Activated T-cell treated with anti-CD3 and anti-CD28 coated beads for 1 hour (primary cell): ENCODE results near the gene ERC2.

Experiments used
- DNase-seq: peaks from one replicate; pipeline ENCODE4 v3.0.0-alpha.2; 2020; ENCODE audit warnings: low read depth

ERC2 gene

GRCh38 chr3:56424885-56425284, 43.4 kb downstream of the ERC2 start:
- DNase-seq, result no peak

DNA sequence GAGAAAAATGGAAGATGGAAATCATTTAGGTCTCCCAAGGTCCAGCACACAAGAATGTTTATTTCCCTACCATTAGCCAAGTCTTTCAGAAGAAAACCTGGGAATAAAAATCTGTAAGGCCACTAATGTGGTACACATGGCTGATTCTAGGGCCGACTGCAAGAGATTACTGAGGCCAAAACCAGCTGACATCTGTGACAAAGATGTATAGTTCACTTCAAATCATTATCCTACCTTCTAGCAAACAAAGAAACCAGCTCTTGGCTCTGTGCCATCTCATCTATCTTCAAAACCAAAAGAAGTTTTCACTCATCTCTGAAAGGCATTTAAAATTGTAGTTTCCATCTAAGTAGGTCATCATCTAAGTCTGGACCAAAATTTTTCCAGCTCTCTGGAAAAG, 43.9 kb downstream of the ERC2 start:
- no peak for DNase-seq

DNA sequence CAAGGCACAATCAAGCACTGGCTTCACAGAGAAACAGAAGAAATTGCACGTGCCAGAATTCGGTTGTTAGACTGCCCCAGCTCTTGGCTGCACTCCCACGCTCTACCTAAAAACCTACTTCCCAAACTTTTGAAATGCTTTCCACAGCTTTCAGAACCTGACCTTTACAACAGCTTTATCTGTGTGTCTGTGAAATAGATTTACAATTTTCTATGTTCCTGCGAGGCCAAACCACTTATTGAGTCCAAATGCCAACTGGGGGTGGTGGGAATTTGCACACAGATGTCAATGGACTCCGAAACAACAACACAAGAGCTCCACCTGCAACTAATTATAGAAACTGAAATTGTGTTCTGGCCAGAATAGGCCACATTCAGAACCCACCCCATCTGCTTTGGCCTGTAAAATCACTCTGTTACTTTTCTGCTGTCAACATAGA, 44.6 kb downstream of the ERC2 start:
- DNase-seq, result no peak

DNA sequence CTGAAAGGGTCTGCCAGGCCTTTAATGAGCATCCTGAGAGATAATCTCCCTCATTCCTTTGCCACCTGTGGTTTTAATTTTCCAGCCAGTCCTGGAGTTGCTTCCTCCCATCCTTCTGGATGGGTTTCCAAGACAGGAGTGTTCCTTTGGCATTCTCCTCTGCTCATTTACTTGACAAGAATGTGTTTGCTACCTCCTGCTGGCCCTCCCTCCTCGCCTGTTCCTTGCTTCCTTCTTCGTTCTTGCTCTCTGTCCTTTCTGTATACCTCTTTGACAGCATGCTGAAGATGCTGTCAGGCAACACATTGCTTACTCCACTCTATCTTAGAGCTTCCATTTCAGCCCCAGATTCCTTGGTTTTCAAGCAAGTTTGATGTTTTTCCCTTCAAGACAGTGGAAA, 46.0 kb downstream of the ERC2 start:
- no peak for DNase-seq

DNA sequence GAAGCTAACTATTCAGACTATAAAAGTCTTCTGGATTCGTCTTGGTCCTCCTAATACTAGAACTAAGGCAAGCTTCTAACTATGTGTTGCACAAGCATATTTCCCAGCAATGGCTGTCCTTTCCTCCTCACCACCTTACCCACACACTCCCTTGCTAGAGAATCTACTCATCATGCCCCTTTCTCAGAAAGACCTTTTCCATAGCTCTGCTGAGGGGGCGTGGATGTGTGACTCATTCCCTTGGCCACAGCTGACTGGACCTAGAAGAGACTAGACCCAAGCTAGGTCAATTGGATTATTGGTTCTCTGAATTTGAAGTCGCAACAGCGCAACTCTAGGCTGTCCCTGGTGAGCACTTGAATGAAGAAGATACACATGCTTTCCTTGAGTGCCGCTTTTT, 47.1 kb downstream of the ERC2 start:
- no peak for DNase-seq

DNA sequence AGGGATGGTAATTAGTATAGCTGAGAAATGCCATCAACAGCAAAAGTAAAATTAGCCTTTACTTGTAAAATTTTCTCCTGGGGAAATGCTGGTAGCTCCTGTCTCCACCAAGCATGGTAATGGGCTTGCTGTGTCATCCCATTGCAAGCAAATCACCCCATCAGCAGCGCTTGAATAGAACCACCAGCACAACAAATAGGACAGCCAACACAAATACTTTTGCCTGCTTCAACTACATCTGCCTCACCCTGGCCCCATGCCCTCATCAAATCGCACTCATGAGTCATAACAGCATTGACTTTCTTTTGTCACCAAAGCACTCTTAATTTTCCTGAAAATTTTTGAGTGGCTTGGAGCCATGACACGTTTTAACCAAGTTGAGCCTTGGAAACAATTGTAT, 52.6 kb downstream of the ERC2 start:
- no peak for DNase-seq

- DNase-seq, result no peak
Measured at GRCh38 chr3:56413911-56414310, 54.4 kb downstream of the ERC2 start.

- no peak for DNase-seq
Measured at GRCh38 chr3:56411166-56411565, 57.1 kb downstream of the ERC2 start.

DNA sequence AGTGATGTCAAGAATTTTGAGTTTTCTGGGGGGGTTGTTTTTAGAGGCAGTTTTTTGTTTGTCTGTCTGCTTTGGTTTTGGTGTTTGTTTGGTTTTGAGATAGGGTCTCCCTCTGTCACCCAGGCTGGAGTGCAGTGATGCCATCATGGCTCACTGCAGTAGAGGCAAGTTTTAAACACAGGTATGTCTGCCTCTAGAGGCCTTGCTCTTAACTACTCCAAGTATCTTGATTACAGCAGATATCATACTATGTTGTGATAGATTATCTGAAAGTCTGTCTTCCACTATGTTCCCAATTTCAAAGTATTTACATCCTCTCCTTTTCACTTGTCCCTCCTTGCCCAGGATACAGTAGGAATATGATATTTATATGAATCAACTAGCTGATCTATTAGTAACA, 57.7 kb downstream of the ERC2 start:
- no peak for DNase-seq

- DNase-seq, result no peak
Measured at GRCh38 chr3:56409790-56410189, 58.5 kb downstream of the ERC2 start.

DNA sequence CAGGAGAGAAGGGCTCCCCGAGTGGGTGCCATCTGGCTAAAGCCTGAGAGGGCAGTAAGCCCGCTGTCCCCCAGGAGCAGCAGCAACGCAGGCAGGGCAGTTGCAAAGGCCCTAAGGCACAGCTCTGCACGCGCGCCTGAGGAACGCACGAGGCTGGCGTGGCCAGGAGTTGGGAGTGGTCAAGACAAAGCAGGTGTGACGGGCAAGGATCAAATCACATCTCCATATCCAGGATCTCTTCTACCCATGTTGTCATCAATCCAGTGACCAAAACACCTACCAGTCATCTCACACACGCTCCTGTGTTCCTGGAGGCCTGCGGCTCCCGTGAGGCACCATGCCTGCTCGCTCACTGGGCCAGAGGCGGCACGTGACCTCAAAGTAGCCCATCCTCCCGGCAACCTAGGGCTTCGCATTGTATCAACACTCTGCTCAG, 59.5 kb downstream of the ERC2 start:
- no peak for DNase-seq

DNA sequence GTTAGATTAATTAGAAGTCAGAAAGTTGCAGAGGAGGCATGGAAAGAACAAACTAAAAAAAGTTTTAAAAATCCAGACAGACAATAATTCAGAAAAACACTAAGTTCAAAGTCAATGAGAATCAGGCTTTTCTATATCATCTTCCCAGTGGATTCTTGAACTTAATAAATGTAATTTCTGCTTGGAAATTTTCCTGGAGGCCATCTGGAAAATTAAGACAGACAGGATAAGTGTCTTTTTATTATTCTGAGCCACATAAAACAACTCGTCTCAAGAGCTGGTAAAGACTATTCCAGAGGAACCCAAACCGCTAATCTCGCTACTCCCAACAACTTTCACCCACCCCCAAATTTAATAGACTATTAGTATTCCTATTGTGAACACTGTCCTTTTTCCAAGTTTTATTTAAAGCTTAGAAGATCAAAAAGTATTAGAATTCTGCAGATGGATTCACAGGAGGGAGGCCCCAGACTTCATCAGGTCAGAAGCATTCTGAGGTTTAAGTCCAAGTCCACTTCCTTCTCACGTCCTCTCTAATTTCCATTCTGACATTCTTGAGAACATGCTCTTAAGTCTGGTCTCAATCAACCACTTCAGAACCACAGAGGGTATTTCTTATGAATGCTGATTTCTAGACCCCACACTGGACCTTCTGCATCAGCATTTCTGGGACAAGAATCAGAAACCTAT, 61.3 kb downstream of the ERC2 start:
- DNase-seq, result no peak

DNA sequence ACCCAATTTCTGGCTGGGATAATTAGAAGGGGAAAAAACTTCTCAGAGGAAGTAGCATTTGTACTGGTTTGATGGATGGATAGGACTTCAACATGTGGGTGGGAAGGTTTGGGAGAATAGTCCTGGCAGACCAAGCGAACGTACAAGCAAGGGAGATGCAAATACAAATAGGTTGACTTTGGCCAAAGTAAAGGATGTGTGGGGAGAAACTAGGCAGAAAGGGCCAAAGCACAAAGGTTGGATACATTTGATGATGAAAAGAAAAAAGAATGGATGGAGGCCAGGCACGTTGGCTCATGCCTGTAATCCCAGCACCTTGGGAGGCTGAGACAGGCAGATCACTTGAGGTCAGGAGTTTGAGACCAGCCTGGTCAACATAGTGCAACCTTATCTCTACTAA, 63.4 kb downstream of the ERC2 start:
- DNase-seq, result no peak

- no peak for DNase-seq
Measured at GRCh38 chr3:56398659-56399058, 69.6 kb downstream of the ERC2 start.

DNA sequence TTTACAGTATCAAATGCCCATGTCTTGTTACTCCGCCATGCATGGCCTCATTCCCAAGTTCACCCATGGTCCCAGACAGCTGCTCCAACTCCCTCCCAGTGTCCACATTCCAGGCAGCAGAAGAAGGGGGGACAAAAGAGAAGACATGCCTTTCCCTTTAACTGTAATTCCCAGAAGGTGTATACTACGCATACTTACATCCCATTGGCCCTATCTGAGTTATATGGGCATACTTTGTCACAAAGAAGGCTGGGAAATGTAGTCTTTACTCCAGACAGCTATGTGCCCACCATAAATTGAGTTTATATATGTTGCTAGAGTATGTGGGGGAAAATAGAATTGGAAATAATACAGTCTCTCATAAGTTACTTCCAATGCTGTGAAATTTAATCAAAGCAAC, 70.5 kb downstream of the ERC2 start:
- no peak for DNase-seq

GRCh38 chr3:56389183-56389830, 79.0 kb downstream of the ERC2 start:
- DNase-seq, result no peak

DNA sequence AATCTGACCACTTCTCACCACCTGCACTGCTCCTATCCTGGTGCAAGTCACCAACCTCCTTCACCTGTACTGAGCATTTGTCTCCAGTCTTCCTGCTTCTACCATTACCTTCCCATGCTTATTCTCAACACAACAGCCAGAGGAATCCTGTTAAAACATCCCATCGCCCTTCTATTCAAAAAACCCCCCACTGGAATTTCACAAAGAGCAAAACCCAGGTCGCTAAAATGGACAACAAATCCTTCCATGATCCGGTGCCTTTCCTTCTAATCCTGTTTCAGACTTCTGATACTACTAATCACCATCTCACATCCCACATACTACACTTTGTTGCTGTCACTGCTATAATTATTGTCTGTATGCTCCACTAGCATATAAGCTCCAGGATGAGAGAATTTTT, 85.2 kb downstream of the ERC2 start:
- no peak for DNase-seq

DNA sequence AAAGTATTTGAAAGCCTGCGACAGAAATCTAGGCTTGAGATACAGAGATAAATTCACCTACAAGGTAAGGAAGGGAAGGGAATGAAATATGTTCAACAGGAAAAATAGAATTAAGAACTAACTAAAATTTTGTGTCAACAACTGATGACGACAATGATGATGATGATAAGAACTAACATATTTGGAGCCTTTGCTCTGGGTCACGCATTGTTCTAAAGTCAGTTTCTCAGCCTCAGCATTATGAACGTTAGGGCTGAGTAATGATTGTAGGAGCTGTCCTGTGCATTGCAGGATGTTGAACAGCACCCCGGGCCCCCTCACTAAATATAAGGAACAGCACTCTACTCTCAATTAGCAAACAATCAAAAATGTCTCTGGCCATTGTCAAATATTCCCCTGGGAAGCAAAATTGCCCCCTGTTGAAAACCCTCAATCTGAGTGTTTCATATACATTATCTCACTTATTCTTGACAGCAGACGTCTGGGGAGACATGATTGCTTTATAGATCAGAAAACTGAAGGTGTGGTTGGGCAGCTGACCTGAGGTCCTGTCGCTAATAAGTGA, 88.5 kb downstream of the ERC2 start:
- no peak for DNase-seq

DNA sequence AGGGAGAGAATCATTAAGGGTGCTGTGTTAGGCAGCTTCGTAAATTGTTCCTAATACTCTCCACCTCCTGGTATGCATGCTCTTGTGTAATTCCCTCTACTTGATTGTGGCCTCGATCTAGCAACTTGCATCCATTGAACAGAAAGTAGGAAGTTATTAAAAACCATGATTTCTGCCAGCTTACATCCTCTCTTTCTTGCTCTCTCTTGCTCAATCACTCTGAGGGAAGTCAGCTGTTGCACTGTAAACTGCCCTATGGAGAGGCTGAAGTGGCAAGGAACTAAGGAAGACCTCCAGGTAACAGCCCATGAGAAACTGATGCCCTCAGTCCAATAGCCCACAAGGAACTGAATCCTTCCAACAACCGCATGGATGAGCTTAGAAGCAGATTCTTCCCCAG, 92.6 kb downstream of the ERC2 start:
- no peak for DNase-seq

DNA sequence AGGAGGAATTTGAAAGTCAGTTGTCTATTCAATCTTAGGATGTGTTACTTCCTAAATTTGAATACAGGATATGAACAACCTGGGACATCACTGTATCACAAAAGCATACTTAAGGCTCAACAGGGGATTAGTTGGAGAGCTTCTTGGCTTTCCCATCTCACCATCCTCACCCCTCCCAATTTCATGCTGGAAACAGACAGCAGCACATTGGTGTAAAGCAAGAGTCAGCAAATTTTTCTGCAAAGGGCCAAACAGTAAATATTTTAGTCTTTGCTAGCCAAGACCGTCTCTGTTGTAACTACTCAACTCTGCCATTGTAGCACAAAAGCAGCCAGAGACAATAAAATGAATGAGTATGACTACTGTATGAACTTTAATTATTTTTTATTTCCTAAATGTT, 94.9 kb downstream of the ERC2 start:
- no peak for DNase-seq

GRCh38 chr3:56370991-56371775, 97.1 kb downstream of the ERC2 start:
- no peak for DNase-seq

DNA sequence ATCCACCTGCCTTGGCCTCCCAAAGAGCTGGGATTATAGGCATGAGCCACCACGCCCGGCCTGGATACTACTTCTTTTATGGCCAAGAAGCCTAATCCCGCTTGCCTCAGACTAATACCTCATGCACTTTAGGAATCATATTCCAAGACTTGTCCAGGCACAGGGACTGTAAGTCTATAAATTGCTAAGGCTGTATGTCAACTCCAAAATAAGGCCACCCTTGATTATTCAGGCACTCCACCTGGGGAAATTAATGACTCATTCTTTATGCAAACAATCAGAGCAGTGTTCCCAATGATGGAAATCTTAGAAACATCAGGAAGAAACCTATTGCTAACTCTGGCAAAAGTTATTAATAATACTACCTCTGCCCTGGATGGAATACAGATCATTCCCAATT, 98.4 kb downstream of the ERC2 start:
- no peak for DNase-seq

GRCh38 chr3:56368846-56369245, 99.4 kb downstream of the ERC2 start:
- no peak for DNase-seq
